ENCODE data around the gene CPNE5.

DNA sequence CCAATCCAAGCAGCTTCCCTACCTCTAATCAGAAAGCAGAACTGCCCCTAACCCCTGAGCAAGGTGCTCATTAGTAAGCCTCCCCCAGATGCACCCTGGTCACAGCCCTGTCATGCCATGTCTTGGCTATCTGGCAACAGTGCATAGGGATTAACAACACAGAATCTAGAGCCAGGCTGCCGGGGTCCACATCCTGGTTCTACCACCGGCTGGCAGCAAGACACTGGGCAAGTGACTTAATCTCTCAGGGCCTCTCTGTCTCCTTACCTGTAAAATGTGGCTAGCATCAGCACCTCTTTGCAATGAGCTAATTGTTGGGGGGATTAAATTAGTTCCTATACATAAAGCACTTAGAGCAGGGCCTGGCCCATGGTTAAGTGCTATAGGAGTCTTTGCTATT is 68.1 kb downstream of the CPNE5 start:
- no peak for TF ChIP-seq CTCF (conservative IDR thresholded peaks at IDR 0.05)
- no peak for TF ChIP-seq EZH2 (IDR thresholded peaks at IDR 0.05; ENCODE audit: low read depth)

All from PC-9 (cell line).